ENCODE measurements around the gene SNX32.

- TF ChIP-seq, protein P1, sequence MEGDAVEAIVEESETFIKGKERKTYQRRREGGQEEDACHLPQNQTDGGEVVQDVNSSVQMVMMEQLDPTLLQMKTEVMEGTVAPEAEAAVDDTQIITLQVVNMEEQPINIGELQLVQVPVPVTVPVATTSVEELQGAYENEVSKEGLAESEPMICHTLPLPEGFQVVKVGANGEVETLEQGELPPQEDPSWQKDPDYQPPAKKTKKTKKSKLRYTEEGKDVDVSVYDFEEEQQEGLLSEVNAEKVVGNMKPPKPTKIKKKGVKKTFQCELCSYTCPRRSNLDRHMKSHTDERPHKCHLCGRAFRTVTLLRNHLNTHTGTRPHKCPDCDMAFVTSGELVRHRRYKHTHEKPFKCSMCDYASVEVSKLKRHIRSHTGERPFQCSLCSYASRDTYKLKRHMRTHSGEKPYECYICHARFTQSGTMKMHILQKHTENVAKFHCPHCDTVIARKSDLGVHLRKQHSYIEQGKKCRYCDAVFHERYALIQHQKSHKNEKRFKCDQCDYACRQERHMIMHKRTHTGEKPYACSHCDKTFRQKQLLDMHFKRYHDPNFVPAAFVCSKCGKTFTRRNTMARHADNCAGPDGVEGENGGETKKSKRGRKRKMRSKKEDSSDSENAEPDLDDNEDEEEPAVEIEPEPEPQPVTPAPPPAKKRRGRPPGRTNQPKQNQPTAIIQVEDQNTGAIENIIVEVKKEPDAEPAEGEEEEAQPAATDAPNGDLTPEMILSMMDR (IDR thresholded peaks at IDR 0.05): no peak
- TF ChIP-seq POLR2A (IDR thresholded peaks at IDR 0.05; ENCODE audit: low read depth) (no peak), POLR2AphosphoS5 (IDR thresholded peaks at IDR 0.05) (no peak), EP300 (IDR thresholded peaks at IDR 0.05) (no peak)
Observed at GRCh38 chr11:65880027-65880426, 46.3 kb downstream of the SNX32 start.
